ENCODE data around the gene GABRR3. TPM values are rescaled to one million over a fixed set of nuclear protein-coding genes. Genes with fewer than 3 reads are reported as not detected.

GABRR3 gene
- polyA plus RNA-seq, 1 of the 3 experiments (the other 2 are of a cell fraction) = not detected

GRCh38 chr3:97987306-97987705 lies 47.8 kb downstream of the GABRR3 start:
- no peak overlapping the region for H3K27ac ChIP-seq (ENCODE audit: low read depth in 2 of 2, low read length in 1 of 2)
- no peak for DNase-seq
- H3K79me2 ChIP-seq (ENCODE audit: insufficient read depth) = no peaks in the 10 kb centered on the region
- H3K9me2 ChIP-seq = no peaks in the 10 kb centered on the region
- 43% methylated on average over 2 of the region's 2 CpGs for WGBS (ENCODE audit: low lambda C conversion rate)
- no peaks in the 10 kb centered on the region for H3F3A ChIP-seq (replicated peaks; ENCODE audit: insufficient read depth)
- no peak overlapping the region for H3K4me2 ChIP-seq
- no peaks in the 10 kb centered on the region for H3K4me1 ChIP-seq (ENCODE audit: control insufficient read depth in 1 of 2, insufficient read depth in 2 of 2, low read depth in 1 of 2, low read length in 1 of 2)
- H3K9me3 ChIP-seq = no peaks in the 10 kb centered on the region
- H2AFZ ChIP-seq (ENCODE audit: low read depth) = no peak overlapping the region
- no peak overlapping the region for H3K9ac ChIP-seq
- H3K4me3 ChIP-seq (ENCODE audit: low read depth in 2 of 2, low read length in 1 of 2) = no peak overlapping the region
- POLR2A ChIA-PET = no interaction called here
- no peaks in the 10 kb centered on the region for H4K20me1 ChIP-seq (ENCODE audit: insufficient read depth)
- CTCF ChIA-PET = interaction anchor here (1.2 to 1.3 kb wide), 2 partner anchors 9 to 19 kb away, joined by 4 read pairs; no protein-coding TSS in a partner anchor
- TF ChIP-seq RFX5 (IDR thresholded peaks at IDR 0.05; ENCODE audit: low read length) = no peak
- TF ChIP-seq TCF12 (IDR thresholded peaks at IDR 0.05) = no peak
- TF ChIP-seq SMC3 (IDR thresholded peaks at IDR 0.05; ENCODE audit: low read depth, low read length) = no peak
- TF ChIP-seq POLR2AphosphoS5 (IDR thresholded peaks at IDR 0.05; ENCODE audit: low read depth, low read length) = no peak
- TF ChIP-seq MEF2A (IDR thresholded peaks at IDR 0.05; ENCODE audit: borderline replicate concordance, low read depth) = no peak
- TF ChIP-seq MAX (IDR thresholded peaks at IDR 0.05; ENCODE audit: low read depth) = no peak
- no peak for TF ChIP-seq FOSL2 (IDR thresholded peaks at IDR 0.05; ENCODE audit: borderline replicate concordance, low read depth)
- no peak for TF ChIP-seq YY1 (IDR thresholded peaks at IDR 0.05; ENCODE audit: low read depth)
- TF ChIP-seq IRF3 (IDR thresholded peaks at IDR 0.05; ENCODE audit: low read depth, low read length) = no peak
- TF ChIP-seq FOXM1 (IDR thresholded peaks at IDR 0.05; ENCODE audit: low read depth) = no peak
- no peak for TF ChIP-seq FOXJ3 (CRISPR knock-in tag; IDR thresholded peaks at IDR 0.05)
- TF ChIP-seq RXRA (IDR thresholded peaks at IDR 0.05; ENCODE audit: borderline replicate concordance, low read depth) = no peak
- TF ChIP-seq TAF1 (IDR thresholded peaks at IDR 0.05; ENCODE audit: borderline replicate concordance, low read depth, low read length) = no peak
- TF ChIP-seq REST (IDR thresholded peaks at IDR 0.05; ENCODE audit: low read depth, low read length) = no peak
- no peak for TF ChIP-seq CHD2 (IDR thresholded peaks at IDR 0.05; ENCODE audit: low read length, partially characterized antibody)
- TF ChIP-seq GABPA (IDR thresholded peaks at IDR 0.05; ENCODE audit: low read depth) = no peak
- no peaks in the 10 kb centered on the region for H3K36me3 ChIP-seq (replicated peaks in 1 of 2; ENCODE audit: control insufficient read depth in 1 of 2, insufficient read depth in 2 of 2, low read length in 1 of 2)
- no peaks in the 10 kb centered on the region for H3K27me3 ChIP-seq (ENCODE audit: insufficient read depth)
